Measurements from ENCODE around the gene SMOC1.

GRCh38 chr14:70029296-70030132, 150.3 kb downstream of the SMOC1 start:
- TF ChIP-seq CTCF (IDR thresholded peaks at IDR 0.05): no peak
- TF ChIP-seq POLR2AphosphoS5 (IDR thresholded peaks at IDR 0.05): no peak
